Bronchial epithelial cell (primary cell): ENCODE data around the gene CALD1. TPM values are rescaled to one million over a fixed set of nuclear protein-coding genes. Genes with fewer than 3 reads are reported as not detected.

Experiments
- DNase-seq: peaks from one replicate; pipeline ENCODE4 v3.0.0-alpha.2; 2010; ENCODE audit warnings: low read depth
- FAIRE-seq: peaks from 2 replicates; lab custom pipeline; 2011; peaks lifted over from hg19 to GRCh38; lab: Jason Lieb, UNC
- H3K27me3 ChIP-seq: 2 replicates; pipeline ENCODE4 v1.5.1; 2011; ENCODE audit warnings: low read length; ENCODE audit not compliant: control insufficient read depth, insufficient read depth
- H3K36me3 ChIP-seq: 2 replicates; pipeline ENCODE4 v1.5.1; 2011; ENCODE audit warnings: low read length; ENCODE audit not compliant: control insufficient read depth, insufficient read depth
- H3K4me3 ChIP-seq: 2 replicates; pipeline ENCODE4 v1.5.1; 2011; ENCODE audit warnings: mild to moderate bottlenecking, low read depth, low read length, control low read depth
- total RNA-seq: library from RNA; depleted of rRNA; stranded (reverse); fragments of >200 nt; gene quantifications from 2 replicates; pipeline ENCODE4 v1.2.1, GENCODE V29; 2014
- TF ChIP-seq, protein P1 (sequence below): IDR thresholded peaks from 2 replicates; pipeline ENCODE4 v1.5.1; 2011; ENCODE audit warnings: mild to moderate bottlenecking, moderate library complexity, low read length, control low read depth, inconsistent platforms; ENCODE audit not compliant: insufficient read depth, severe bottlenecking

The CALD1 gene
- total RNA-seq, 1 donor from 2014 or later, result 71.3 TPM

DNA sequence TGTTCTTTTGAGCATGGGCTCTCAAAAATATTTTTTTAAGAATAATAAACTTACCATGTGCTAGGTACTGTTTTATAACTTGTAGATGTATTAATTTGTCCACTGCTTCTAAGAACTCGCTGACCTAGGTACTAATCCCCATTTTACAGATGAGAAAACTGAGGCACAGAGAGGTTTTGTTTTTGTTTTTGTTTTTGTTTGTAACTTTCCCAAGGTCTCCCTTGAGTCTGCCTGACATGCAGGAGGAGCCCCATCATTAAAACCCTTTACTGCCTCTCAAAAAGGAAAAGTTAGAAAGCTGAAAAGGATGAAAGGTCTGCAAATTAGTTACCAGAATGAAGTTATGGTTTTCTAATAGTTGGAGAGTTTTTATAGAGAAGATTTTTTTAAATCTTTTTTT is 168.4 kb downstream of the CALD1 start:
- Histone ChIP-seq H3K36me3 (peaks cover 14% of the 10 kb centered on the region), H3K4me3 (no peak overlapping the region), H3K27me3 (no peaks in the 10 kb centered on the region)
- TF ChIP-seq, protein P1, sequence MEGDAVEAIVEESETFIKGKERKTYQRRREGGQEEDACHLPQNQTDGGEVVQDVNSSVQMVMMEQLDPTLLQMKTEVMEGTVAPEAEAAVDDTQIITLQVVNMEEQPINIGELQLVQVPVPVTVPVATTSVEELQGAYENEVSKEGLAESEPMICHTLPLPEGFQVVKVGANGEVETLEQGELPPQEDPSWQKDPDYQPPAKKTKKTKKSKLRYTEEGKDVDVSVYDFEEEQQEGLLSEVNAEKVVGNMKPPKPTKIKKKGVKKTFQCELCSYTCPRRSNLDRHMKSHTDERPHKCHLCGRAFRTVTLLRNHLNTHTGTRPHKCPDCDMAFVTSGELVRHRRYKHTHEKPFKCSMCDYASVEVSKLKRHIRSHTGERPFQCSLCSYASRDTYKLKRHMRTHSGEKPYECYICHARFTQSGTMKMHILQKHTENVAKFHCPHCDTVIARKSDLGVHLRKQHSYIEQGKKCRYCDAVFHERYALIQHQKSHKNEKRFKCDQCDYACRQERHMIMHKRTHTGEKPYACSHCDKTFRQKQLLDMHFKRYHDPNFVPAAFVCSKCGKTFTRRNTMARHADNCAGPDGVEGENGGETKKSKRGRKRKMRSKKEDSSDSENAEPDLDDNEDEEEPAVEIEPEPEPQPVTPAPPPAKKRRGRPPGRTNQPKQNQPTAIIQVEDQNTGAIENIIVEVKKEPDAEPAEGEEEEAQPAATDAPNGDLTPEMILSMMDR, result no peak
- FAIRE-seq (no peak), DNase-seq (no peak)

DNA sequence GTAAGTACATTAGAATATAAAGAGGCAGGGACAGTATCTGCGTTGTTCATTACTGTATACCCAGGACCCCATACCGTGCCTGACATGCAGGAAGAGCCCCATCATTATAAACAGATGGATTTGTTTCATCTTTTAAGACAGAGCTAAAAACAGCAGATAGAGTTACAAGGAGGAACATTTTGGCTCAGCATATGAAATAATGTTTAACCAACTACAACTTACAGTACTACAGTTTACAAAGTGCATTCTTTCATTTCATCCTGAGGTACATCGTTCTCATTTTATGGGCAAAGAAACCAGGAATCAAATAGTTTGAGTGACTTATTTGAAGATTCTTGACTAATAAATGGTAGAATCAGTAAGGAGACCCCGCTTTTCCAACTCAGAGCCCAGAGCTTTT is 168.8 kb downstream of the CALD1 start:
- TF ChIP-seq, protein P1, result no peak

DNA sequence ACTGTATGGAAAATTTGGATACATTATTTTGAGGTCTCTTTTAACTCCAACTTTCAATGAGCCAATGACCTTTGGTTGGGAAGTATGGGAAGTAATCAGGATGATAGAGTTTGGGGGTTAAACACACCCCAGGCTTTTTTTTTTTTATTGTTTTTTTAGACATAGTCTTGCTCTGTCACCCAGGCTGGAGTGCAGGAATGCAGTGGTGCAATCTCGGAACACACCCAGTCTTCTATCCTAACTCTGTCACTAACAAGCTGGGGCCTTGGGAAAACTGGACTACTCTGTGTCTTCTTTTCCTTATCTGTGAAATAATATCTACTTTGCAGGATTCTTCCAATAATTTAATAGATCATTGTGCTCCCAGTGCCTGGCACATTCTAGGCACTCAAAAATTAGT is 169.3 kb downstream of the CALD1 start:
- H3K4me3 ChIP-seq, result no peak overlapping the region
- TF ChIP-seq, protein P1, result no peak
- DNase-seq (peak; percentile 33), FAIRE-seq (no peak)
- no peaks in the 10 kb centered on the region for H3K27me3 ChIP-seq
- H3K36me3 ChIP-seq, result peaks cover 14% of the 10 kb centered on the region

More for the DNA sequence above, 168.8 kb downstream of the CALD1 start:
- Histone ChIP-seq H3K4me3 (no peak overlapping the region), H3K27me3 (no peaks in the 10 kb centered on the region), H3K36me3 (peaks cover 14% of the 10 kb centered on the region)
- no peak for DNase-seq
- no peak for FAIRE-seq

DNA sequence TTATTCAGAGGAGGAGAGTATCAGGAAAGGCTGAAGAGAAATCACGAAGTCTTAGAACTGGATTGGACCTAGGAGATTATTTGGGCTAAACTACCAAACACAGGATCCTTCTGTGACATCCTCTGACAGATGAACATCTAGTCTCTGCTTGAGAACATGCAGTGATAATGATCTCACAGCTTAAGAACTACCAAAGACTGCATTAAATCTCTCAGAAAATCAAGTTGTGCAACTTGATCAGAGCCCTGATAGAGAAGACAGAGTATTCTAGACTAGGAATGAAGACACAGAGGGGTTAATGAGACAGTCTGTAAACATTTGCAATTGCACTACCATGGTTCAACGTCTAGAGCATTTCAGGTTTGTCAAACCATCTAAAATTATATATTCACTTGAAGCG is 169.7 kb downstream of the CALD1 start:
- H3K4me3 ChIP-seq, result no peak overlapping the region
- FAIRE-seq (no peak), DNase-seq (no peak)
- H3K27me3 ChIP-seq, result no peaks in the 10 kb centered on the region
- TF ChIP-seq, protein P1, result no peak
- peaks cover 14% of the 10 kb centered on the region for H3K36me3 ChIP-seq

DNA sequence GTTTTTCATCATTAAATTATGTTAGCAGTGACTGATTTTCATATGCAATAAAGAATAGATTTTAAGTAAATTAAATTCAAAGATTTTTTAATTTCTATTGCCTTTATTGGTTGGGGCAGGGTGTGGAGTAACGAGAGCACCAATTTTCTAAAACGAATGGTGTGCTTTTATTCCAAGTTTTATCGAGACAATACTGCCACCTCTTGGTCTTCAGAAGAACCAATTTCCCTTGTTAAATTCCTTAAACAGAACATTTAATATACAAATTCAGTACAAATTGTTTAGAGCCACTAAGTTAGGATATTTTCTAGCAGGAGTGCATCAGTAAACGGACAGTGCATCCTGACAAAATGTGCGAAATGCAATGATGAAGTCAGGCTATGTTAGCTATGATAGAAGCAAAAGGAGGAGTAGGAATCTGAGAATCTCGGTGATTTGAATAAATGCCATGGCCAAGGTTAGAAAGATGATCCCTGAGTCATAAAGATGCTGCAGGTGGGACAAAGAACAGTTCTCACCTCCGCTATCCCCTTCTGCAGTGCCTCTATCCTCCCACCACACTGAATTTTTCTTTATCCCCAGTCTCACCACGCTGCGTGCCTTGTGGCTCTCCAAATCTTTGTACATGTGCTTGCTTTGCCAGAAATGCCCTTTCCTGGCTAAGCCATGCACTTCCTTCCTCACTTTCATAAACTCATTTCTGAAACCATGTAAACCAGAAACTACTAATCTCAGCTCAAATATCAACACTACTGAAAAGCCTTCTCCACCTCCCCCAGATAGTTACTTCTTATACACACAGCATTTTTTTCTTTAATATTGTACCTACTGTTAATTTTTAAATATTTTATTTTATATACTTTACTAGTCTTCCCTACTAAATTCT is 175.0 kb downstream of the CALD1 start:
- TF ChIP-seq, protein P1, result peak; percentile 38
- DNase-seq (peak; percentile 33), FAIRE-seq (no peak)
- Histone ChIP-seq H3K27me3 (no peaks in the 10 kb centered on the region), H3K36me3 (peaks cover 16% of the 10 kb centered on the region), H3K4me3 (no peak overlapping the region)
